Measurements from ENCODE around the gene OPRD1.
"Not testable (repeated sequence)": the region's sequence is repeated elsewhere in the genome, so short reads cannot be mapped to it uniquely, and the experiment has no call there.

OPRD1 gene

GRCh38 chr1:28864695-28865094 lies 52.7 kb downstream of the OPRD1 start:
- no peak for DNase-seq (ENCODE audit: low read depth)
- no peak for TF ChIP-seq CTCF (conservative IDR thresholded peaks at IDR 0.05; ENCODE audit: low read depth, low read length)

DNA sequence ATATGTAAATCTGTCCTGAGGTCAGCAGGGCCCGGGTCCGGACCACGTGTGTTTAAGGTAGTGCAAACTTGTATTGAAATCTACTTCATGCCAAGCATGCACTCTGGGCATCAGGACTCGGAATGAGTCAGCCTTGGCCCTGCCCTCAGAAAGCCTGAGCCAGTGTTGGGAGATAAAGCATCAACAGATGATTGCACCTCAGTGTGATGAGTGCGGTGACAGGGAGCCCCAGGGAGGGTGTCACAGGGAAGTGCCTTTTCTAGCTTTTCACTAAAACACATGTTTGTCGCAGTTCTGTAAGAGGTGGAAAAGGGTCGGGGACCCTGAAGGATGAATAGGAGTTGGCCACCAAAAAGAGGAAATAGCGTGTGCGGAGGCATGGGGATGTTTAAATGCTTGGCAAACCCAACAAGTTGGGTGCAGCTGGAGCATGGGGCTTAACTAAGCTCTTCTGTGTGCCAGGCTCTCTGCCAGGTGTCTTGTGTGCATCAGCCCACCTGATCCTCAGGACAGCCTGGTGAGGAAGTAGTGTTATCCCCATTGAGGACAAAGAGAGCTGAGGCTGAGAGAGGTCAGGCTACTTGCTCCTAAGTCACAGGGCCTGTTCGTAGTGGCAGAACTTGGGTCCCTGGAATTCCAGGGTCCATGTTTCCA lies 54.2 kb downstream of the OPRD1 start:
- DNase-seq (ENCODE audit: low read depth), result no peak
- TF ChIP-seq CTCF (conservative IDR thresholded peaks at IDR 0.05; ENCODE audit: low read depth, low read length), result no peak

More at GRCh38 chr1:28864695-28865094, 52.7 kb downstream of the OPRD1 start:
- no peak overlapping the region for H3K4me3 ChIP-seq (ENCODE audit: low read length)

DNA sequence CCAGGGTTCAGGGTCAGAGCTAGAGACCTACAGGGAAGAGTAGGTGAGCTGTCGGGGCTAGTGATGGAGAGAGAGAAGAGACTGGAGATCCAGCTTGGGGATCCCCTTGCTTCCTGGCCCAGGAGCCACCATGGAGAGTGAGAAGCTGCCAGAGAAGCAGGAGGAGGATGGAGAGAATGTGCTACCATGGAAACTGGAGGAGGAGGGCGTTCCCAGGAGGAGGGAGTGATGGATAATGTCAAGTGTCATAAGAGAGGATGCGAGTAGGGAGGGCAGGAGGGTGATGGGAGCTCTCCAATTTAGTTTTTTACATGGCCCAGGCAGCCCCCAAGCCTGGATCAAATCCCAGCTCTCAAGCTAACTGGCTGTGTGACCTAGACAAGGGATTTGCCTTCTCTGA lies 55.9 kb downstream of the OPRD1 start:
- H3K4me3 ChIP-seq (ENCODE audit: low read length), result no peak overlapping the region
- TF ChIP-seq CTCF (conservative IDR thresholded peaks at IDR 0.05; ENCODE audit: low read depth, low read length), result no peak
- no peak for DNase-seq (ENCODE audit: low read depth)

More for the DNA sequence above, 54.2 kb downstream of the OPRD1 start:
- H3K4me3 ChIP-seq (ENCODE audit: low read length), result no peak overlapping the region

DNA sequence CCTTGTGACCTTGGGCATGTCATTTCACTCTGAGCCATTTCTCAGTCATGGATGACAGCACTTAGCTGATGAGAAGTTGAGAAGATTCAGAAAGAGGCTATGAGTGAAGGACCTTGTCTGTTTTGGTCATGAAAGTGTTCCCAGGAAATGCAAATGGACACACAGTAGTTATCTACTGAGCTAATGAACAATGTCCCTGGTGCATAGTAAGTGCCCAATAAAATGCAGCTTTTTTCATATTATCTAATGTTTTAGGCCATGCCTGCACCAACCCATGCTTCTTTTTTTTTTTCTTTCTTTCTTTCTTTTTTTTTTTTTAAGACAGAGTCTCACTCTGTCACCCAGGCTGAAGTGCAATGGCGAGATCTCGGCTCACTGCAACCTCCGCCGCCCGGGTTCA lies 58.0 kb downstream of the OPRD1 start:
- DNase-seq (ENCODE audit: low read depth), result no peak
- H3K4me3 ChIP-seq (ENCODE audit: low read length), result no peak overlapping the region
- TF ChIP-seq CTCF (conservative IDR thresholded peaks at IDR 0.05; ENCODE audit: low read depth, low read length), result no peak

DNA sequence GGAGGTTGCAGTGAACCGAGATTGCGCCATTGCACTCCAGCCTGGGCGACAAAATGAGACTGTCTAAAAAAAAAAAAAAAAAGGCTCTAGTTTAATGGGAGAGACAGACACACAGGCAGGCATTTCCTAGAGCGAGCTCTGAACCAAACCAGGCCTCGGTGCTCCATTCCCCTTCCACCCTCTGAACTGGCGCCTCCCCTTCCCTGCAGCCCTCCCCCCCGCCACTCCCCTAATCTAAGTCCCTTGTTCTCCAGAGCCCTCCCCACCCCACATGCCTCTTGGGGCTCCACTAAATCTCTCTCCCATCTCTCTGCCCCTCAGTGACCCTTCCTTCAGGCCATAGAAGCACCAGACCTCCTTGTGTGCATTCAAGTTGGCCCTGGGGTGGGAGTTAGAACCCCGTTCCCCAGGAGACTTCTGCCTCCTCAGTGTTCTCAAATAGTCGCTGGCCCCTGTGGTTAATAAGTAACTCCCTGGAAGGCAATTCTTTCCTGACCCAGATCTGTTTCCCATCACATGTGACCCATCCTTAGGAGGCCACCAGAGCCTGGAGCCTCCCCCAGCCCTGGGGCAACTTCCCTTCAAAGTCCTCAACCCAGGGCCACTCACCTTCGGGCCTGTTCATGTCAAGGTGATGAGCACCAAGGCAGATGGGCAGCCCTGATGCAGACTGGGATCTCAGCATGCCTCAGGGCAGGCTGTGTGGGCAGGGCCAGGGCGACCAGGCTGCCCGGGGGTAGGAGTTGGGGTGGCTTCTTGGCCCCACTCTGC lies 59.8 kb downstream of the OPRD1 start:
- no peak for DNase-seq (ENCODE audit: low read depth)
- TF ChIP-seq CTCF (conservative IDR thresholded peaks at IDR 0.05; ENCODE audit: low read depth, low read length), result no peak
- H3K4me3 ChIP-seq (ENCODE audit: low read length), result no peak overlapping the region

GRCh38 chr1:28875134-28875533 lies 63.2 kb downstream of the OPRD1 start:
- H3K4me3 ChIP-seq (ENCODE audit: low read length); DNase-seq (ENCODE audit: low read depth): not testable (repeated sequence)

DNA sequence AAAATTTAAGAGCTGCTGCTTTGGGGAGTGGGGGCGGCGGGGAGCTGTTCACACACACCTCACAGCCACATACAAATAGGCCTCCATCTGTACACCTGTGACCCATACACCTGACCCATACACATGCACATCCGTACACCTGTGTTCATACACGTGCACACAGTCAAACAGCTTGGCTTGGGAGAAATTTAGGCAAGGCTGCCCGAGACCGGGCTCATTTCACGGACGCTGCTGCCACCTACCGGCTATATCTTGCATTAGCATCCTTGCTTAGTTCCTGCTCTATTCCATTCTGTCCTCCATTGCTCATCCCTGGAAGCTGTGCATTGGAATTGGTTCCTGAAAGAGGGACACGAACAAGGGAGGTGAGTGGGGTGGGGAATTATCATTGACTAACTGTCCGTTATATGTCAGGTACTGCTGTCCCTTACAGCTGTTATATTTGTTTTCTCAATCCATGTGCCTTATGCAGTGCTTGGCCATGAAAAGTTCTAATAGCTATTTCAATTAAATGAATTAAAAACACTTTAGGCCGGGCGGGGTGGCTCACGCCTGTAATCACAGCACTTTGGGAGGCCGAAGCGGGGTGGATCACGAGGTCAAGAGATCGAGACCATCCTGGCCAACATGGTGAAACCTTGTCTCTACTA lies 65.3 kb downstream of the OPRD1 start:
- H3K4me3 ChIP-seq (ENCODE audit: low read length), result no peak overlapping the region
- TF ChIP-seq CTCF (conservative IDR thresholded peaks at IDR 0.05; ENCODE audit: low read depth, low read length), result peak; percentile 91

More for the DNA sequence above, 65.3 kb downstream of the OPRD1 start:
- DNase-seq (ENCODE audit: low read depth), result no peak

All from retinal pigment epithelial cell (primary cell).